Epithelial cell of esophagus (primary cell): ENCODE data around the gene GAMT.

ENCODE experiments used
- DNase-seq: peaks from one replicate; pipeline ENCODE4 v3.0.0; 2010; ENCODE audit warnings: low read depth
- H3K4me3 ChIP-seq: 2 replicates; pipeline ENCODE4 v1.5.1; 2011; ENCODE audit warnings: mild to moderate bottlenecking, low read length, control low read depth
- TF ChIP-seq, protein P1 (sequence below): IDR thresholded peaks from 2 replicates; pipeline ENCODE4 v1.5.1; 2011; ENCODE audit warnings: low read depth, mild to moderate bottlenecking, low read length, control low read depth, inconsistent platforms; ENCODE audit not compliant: insufficient read depth; ENCODE audit errors: missing control alignments

Gene GAMT

DNA sequence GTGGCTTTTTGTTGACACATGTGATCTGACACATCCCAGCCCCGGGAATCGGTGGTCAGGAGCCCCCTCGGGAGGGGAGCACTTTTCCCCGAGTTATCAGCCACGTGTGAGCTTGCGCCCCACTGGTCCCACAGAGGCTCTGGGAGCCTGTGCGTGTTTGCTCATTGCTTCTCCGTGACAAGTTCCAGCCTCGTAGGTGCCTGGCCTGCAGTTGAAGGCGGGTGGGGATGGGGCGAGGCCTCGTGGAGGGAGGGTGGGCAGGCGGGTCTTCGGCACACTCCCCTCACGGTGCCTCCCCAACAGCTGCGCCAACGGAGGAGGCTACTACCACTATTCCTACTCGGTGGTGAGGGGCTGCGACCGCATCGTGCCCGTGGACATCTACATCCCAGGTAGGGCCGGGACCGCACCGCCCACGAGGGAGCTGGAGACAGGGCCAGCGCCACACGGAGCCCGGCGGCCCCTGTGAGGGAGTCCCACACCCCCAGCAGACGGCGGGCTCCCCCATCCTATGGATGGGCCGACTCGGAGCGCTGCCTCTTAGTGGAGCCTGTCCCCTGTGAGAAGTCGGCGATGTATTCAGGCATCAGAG, 8.3 kb downstream of the GAMT start:
- no peak for DNase-seq
- TF ChIP-seq, protein P1, sequence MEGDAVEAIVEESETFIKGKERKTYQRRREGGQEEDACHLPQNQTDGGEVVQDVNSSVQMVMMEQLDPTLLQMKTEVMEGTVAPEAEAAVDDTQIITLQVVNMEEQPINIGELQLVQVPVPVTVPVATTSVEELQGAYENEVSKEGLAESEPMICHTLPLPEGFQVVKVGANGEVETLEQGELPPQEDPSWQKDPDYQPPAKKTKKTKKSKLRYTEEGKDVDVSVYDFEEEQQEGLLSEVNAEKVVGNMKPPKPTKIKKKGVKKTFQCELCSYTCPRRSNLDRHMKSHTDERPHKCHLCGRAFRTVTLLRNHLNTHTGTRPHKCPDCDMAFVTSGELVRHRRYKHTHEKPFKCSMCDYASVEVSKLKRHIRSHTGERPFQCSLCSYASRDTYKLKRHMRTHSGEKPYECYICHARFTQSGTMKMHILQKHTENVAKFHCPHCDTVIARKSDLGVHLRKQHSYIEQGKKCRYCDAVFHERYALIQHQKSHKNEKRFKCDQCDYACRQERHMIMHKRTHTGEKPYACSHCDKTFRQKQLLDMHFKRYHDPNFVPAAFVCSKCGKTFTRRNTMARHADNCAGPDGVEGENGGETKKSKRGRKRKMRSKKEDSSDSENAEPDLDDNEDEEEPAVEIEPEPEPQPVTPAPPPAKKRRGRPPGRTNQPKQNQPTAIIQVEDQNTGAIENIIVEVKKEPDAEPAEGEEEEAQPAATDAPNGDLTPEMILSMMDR: no peak
- no peak overlapping the region for H3K4me3 ChIP-seq

GRCh38 chr19:1392407-1392806, 8.9 kb downstream of the GAMT start:
- DNase-seq: no peak
- H3K4me3 ChIP-seq: no peak overlapping the region
- TF ChIP-seq, protein P1: no peak

- H3K4me3 ChIP-seq: no peak overlapping the region
- DNase-seq: no peak
- TF ChIP-seq, protein P1: no peak
Measured at GRCh38 chr19:1390890-1391423, 10.4 kb downstream of the GAMT start.

DNA sequence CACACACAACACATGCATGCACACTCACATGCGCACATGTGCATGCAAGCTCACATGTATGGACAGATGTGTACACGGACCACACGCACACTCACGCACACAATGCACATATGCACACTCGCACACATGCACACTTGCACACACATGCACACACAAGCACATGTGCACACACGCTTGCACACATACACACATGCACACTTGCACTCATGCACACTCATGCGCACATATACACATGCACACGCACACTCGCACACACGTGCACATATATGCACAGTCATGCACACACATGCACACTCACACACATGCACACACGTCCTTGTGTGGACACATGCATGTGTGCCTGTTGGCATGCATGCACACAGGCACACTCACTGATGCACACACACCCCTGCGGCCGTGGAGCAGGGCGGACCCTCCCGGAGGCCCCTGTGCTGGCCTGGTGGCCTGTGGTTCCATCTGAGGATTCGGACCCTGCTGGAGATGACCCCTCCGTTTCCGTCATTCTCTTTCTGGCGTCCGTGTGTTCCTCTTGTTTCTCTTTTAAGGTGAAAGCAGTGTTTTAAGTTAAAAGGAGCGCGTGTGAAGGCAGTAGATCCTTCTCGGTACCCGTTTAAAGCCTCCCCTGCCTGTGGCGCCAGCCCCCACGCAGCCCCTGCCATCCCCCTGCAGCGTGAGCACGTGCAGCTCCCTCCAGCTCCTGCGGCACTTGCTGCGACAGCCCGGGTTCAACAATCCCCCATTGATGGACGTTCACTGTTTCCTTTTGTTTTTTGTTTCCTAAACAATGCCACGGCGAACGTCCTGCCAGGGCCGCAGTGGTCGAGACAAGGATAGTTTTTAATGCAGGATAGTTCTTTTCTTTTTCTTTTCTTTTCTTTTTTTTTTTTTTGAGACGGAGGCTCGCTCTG, 12.1 kb downstream of the GAMT start:
- no peak for DNase-seq
- H3K4me3 ChIP-seq: no peak overlapping the region
- TF ChIP-seq, protein P1: no peak

GRCh38 chr19:1388637-1389026, 12.7 kb downstream of the GAMT start:
- DNase-seq: no peak
- H3K4me3 ChIP-seq: no peak overlapping the region
- TF ChIP-seq, protein P1: no peak

DNA sequence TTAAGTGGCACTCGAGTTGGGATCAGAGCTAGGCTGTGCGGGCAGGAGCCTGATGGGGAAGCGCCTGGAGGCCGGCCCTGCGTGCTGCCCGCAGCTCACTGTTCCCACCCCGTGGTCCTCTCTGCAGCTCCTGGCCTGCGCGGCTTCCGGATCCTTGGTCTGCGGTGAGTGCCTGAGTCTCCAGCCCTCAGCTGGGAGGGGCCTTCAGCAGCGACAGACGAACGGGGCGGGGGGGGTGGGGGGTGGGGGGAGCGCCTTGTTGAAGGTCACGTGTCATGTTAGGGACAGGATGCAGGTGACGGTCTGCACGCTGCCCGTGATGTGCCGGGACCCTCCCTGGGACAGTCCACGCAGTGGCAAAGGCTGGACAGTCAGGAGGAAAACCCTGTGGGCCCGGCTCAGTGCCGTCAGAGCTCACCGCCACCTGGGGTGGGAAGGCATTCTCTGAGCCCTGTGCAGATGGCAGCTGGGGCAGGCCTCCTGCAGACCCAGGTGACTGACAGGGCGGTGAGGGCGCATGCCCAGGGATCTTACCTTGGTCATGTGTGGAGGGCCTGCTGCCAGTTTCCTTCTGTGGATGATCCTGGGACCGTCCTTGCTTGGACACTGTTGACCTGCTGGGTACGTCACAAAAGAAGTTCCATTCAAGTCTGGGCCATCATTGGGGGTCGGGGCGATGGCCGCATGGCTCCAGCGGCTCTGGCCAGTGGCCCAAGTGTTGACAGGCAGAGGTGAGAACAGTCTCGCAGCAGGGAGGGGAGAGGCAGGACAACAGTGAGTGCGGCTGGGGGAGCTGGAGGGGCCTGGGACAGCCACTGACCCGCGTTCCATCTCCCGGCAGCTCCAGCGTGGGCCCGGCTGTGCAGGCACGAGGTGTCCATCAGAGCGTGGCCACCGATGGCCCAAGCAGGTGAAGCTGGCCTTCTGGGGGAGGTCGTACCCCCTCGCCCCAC, 13.4 kb downstream of the GAMT start:
- DNase-seq: no peak
- no peak overlapping the region for H3K4me3 ChIP-seq
- TF ChIP-seq, protein P1: no peak
